K562 (cell line): ENCODE results near the gene NMNAT2. TPM values are rescaled to one million over a fixed set of nuclear protein-coding genes. Genes with fewer than 3 reads are reported as not detected.

Source experiments
- ATAC-seq: fragments of 200-7000 bp; cut with Tn5 transposase; 3 replicates; pipeline ENCODE4 v1.9.1; 2020; ENCODE audit warnings: moderate library complexity
- Bru-seq: library from RNA; stranded (reverse); fragments of 400-500 nt; gene quantifications from one replicate; lab custom pipeline; 2021; lab: Mats Ljungman, UMichigan
- BruChase-seq, 2 experiments: library from RNA; stranded (reverse); fragments of 400-500 nt; gene quantifications; one replicate each; lab custom pipeline; 2021; lab: Mats Ljungman, UMichigan
- BruUV-seq: library from RNA; stranded (reverse); fragments of 400-500 nt; replicated peaks from 2 replicates; lab custom pipeline; 2021; lab: Mats Ljungman, UMichigan
- CTCF ChIA-PET: fragments of 300-600 bp; formaldehyde crosslinking; extraction: SDS; loops from one replicate; lab custom pipeline; 2021; ENCODE audit warnings: low intra/inter-chr PET ratio; lab: Yijun Ruan, JAX
- POLR2A ChIA-PET: fragments of 300-600, 350-650 bp; sonication (Branson Sonifier 250); formaldehyde crosslinking; extraction: SDS; loops from one replicate; lab custom pipeline; 2021; ENCODE audit warnings: antibody characterized with exemption, inconsistent platforms; lab: Yijun Ruan, JAX
- DNase-seq, 4 experiments: peaks; one replicate each; pipeline versions ENCODE4 v3.0.0 to v3.0.0-alpha.2; 2011 to 2018; ENCODE audit warnings: low spot score in 3 of 4, mixed read lengths in 3 of 4; ENCODE audit errors: extremely low read depth in 1 of 4
- FAIRE-seq: peaks from 2 replicates; lab custom pipeline; 2011; peaks lifted over from hg19 to GRCh38; lab: Jason Lieb, UNC
- H2AFZ ChIP-seq: 2 replicates; pipeline ENCODE4 v1.6.0; 2011; ENCODE audit warnings: low read depth, low read length, control low read depth, inconsistent platforms
- H3K27ac ChIP-seq: fragments of 200-600 bp; 3 replicates; pipeline ENCODE4 v1.8.0; 2011; ENCODE audit warnings: low read depth, mild to moderate bottlenecking, control low read depth, inconsistent platforms, low read length, moderate library complexity, mixed read lengths; ENCODE audit errors: extremely low read depth
- H3K27me3 ChIP-seq, 2 experiments: fragments of 300-600 bp in 1 of 2; 2 replicates in 1 of 2; 3 replicates in 1 of 2; pipeline versions ENCODE4 v1.6.0 to v1.8.0; 2011; ENCODE audit warnings: inconsistent platforms in 2 of 2, low read length in 2 of 2, mild to moderate bottlenecking in 1 of 2, mixed read lengths in 1 of 2, moderate library complexity in 1 of 2; ENCODE audit not compliant: control insufficient read depth in 2 of 2, insufficient read depth in 2 of 2
- H3K36me3 ChIP-seq: fragments of 300-600 bp; 3 replicates; pipeline ENCODE4 v1.8.0; 2011; ENCODE audit warnings: mild to moderate bottlenecking, low read length, inconsistent platforms; ENCODE audit not compliant: control insufficient read depth, insufficient read depth
- H3K4me1 ChIP-seq, 2 experiments: fragments of 200-600 bp in 1 of 2; replicated peaks in 1 of 2; 2 replicates in 1 of 2; 3 replicates in 1 of 2; pipeline versions ENCODE4 v1.5.1 to v1.8.0; 2011; ENCODE audit warnings: inconsistent platforms in 2 of 2, low read length in 2 of 2, mild to moderate bottlenecking in 1 of 2, mixed read lengths in 1 of 2, moderate library complexity in 1 of 2; ENCODE audit not compliant: control insufficient read depth in 2 of 2, insufficient read depth in 2 of 2
- H3K4me2 ChIP-seq: 2 replicates; pipeline ENCODE4 v1.6.1; 2011; ENCODE audit warnings: low read length, control low read depth, inconsistent platforms, mixed read lengths; ENCODE audit not compliant: insufficient read depth
- H3K4me3 ChIP-seq: fragments of 200-600 bp; sonication (generic), shearing (Covaris generic); 2 replicates; pipeline ENCODE4 v1.5.1; 2016; ENCODE audit warnings: control low read depth, inconsistent platforms
- H3K79me2 ChIP-seq: fragments of 200-600 bp; 3 replicates; pipeline ENCODE4 v1.8.0; 2011; ENCODE audit warnings: low read length, inconsistent platforms; ENCODE audit not compliant: control insufficient read depth, insufficient read depth
- H3K9ac ChIP-seq, 2 experiments: 2 replicates each; pipeline versions ENCODE4 v1.6.0 to v1.6.1; 2011; ENCODE audit warnings: low read depth in 2 of 2, low read length in 2 of 2, control low read depth in 1 of 2, inconsistent platforms in 1 of 2, mild to moderate bottlenecking in 1 of 2, mixed read lengths in 1 of 2; ENCODE audit not compliant: insufficient read depth in 1 of 2
- H3K9me1 ChIP-seq: one replicate; pipeline ENCODE4 v1.6.0; 2011; ENCODE audit warnings: inconsistent platforms, mild to moderate bottlenecking, low read length, moderate library complexity; ENCODE audit not compliant: control insufficient read depth, insufficient read depth
- H3K9me3 ChIP-seq: replicated peaks from 2 replicates; pipeline ENCODE4 v1.5.1; 2011; ENCODE audit warnings: low read depth, low read length, inconsistent platforms; ENCODE audit not compliant: control insufficient read depth, insufficient read depth
- H4K20me1 ChIP-seq: replicated peaks from 2 replicates; pipeline ENCODE4 v1.6.1; 2011; ENCODE audit warnings: low read length, inconsistent platforms, mixed read lengths; ENCODE audit not compliant: control insufficient read depth, insufficient read depth
- ARHGAP35 ChIP-seq: fragments of 450-650 bp; IDR thresholded peaks from 2 replicates; pipeline ENCODE4 v1.6.1; 2018; ENCODE audit not compliant: partially characterized antibody
- GTF2F1 ChIP-seq: IDR thresholded peaks from 2 replicates; pipeline ENCODE4 v1.6.1; 2011; ENCODE audit warnings: low read depth, low read length, improper control_type of control experiment
- HNRNPK ChIP-seq: fragments of 200-400 bp; formaldehyde crosslinking; IDR thresholded peaks from one replicate; pipeline ENCODE4 v1.6.1; 2018; ENCODE audit warnings: mild to moderate bottlenecking, low read depth, low read length; ENCODE audit not compliant: poor library complexity, severe bottlenecking
- SP1 ChIP-seq: sonication (generic); formaldehyde crosslinking; IDR thresholded peaks from 2 replicates; pipeline ENCODE4 v1.8.1; 2022; ENCODE audit warnings: mild to moderate bottlenecking, missing genetic modification reagents
- ZFP1 ChIP-seq: fragments of 450-650 bp; formaldehyde crosslinking; IDR thresholded peaks from 2 replicates; pipeline ENCODE4 v1.4.0; 2020; ENCODE audit warnings: mild to moderate bottlenecking, mixed read lengths
- ZNF146 ChIP-seq: IDR thresholded peaks from one replicate; pipeline ENCODE4 v1.6.1; 2018; ENCODE audit warnings: missing compliant biosample characterization; ENCODE audit not compliant: unreplicated experiment
- ZNF644 ChIP-seq: fragments of 200-800 bp; sonication (Bioruptor generic); IDR thresholded peaks from 2 replicates; pipeline ENCODE4 v1.6.1; 2016; ENCODE audit warnings: low read depth, missing genetic modification characterization, missing compliant biosample characterization
- WGBS: fragments of 100-300 bp; shearing (Covaris generic); methylation state at CpG from one replicate; pipeline ENCODE4 v1.1.6; 2016; ENCODE audit warnings: low coverage, mixed read lengths; ENCODE audit not compliant: insufficient coverage; ENCODE audit errors: missing lambda C conversion rate; 5-methylcytosine and 5-hydroxymethylcytosine counted together
- in situ Hi-C: fragments of 300-500 bp; cut with MboI; formaldehyde crosslinking; loops from 4 replicates; pipeline ENCODE4 v1.15.0; 2018; ENCODE audit warnings: inconsistent platforms, mixed read lengths
- intact Hi-C: fragments of 100-400 bp; cut with micrococcal nuclease; formaldehyde crosslinking; loops from 2 replicates; pipeline ENCODE4 v1.14.2; 2022
- long read RNA-seq, 3 experiments: library from polyadenylated mRNA in 2 of 3; library from RNA in 1 of 3; unstranded in 2 of 3; stranded (forward) in 1 of 3; transcript quantifications; one replicate each; pipeline ENCODE4 v2.0.0, GENCODE V29; 2019 to 2022
- polyA minus RNA-seq, 3 experiments: library from RNA; depleted of rRNA, polyadenylated mRNA; stranded (reverse); fragments of >200 nt; gene quantifications; 2 replicates each; pipeline ENCODE4 v1.2.3, GENCODE V29; 2011
- polyA plus RNA-seq, 8 experiments: library from polyadenylated mRNA; depleted of rRNA in 4 of 8; stranded (reverse) in 5 of 8; unstranded in 3 of 8; fragments of >200 nt; fragmentation: Nextera tagmentation in 2 of 8; fragmentation: Illumina TruSeq in 1 of 8; extraction: Ambion mirVana in 2 of 8; extraction: Trizol in 1 of 8; gene quantifications; 2 replicates each; pipeline versions ENCODE4 v1.2.1 to v1.2.3, GENCODE V29; 2011 to 2014; ENCODE audit warnings: inconsistent platforms in 1 of 8, missing spikeins in 1 of 8
- total RNA-seq, 7 experiments: library from RNA; depleted of rRNA in 6 of 7; stranded (reverse); fragments of >200 nt in 6 of 7; fragmentation: Illumina TruSeq in 2 of 7; extraction: Trizol in 2 of 7; gene quantifications; 2 replicates each; pipeline versions ENCODE4 v1.2.1 to v1.2.3, GENCODE V29; 2011 to 2021; ENCODE audit warnings: low replicate concordance in 1 of 7
- TF ChIP-seq, protein P1 (sequence below), 2 experiments: IDR thresholded peaks; 2 replicates each; pipeline ENCODE4 v1.6.1; 2011; ENCODE audit warnings: borderline replicate concordance in 1 of 2, control low read depth in 1 of 2, low read depth in 1 of 2, low read length in 1 of 2, mild to moderate bottlenecking in 1 of 2, mixed read lengths in 1 of 2, moderate library complexity in 1 of 2; ENCODE audit not compliant: insufficient read depth in 1 of 2, insufficient read length in 1 of 2, poor library complexity in 1 of 2, severe bottlenecking in 1 of 2; ENCODE audit errors: extremely low read depth in 1 of 2

NMNAT2 gene
- not detected in 2 replicates for total RNA-seq (2011; cell fraction: chromatin; rRNA removed; ENCODE audit: low replicate concordance)
- not detected in 2 replicates for total RNA-seq (2011; cell fraction: nucleolus; rRNA removed)
- not detected in 2 replicates for total RNA-seq (2011; cell fraction: nucleoplasm; rRNA removed)
- total RNA-seq (2014; rRNA removed) (not detected in 2 replicates), total RNA-seq (2014; rRNA removed; fragmentation: Illumina TruSeq; extraction: Trizol) (not detected in 2 replicates), total RNA-seq (2015; rRNA removed; fragmentation: Illumina TruSeq; extraction: Trizol) (not detected in 2 replicates), total RNA-seq (2021) (not detected in 2 replicates), polyA plus RNA-seq (2011; rRNA removed) (not detected in 2 replicates), polyA plus RNA-seq (2014; fragmentation: Illumina TruSeq; extraction: Trizol) (not detected in 2 replicates), polyA plus RNA-seq (2014; fragmentation: Nextera tagmentation; extraction: Ambion mirVana) (not detected), polyA plus RNA-seq (2014; rRNA removed) (not detected in 2 replicates), polyA minus RNA-seq (2011; rRNA and poly(A)+ RNA removed) (not detected in 2 replicates), Bru-seq, nascent RNA (percentile 7 among the genes with signal in this experiment), BruChase-seq, experiment 1, labeled RNA remaining after a 2-hour chase (percentile 5 among the genes with signal in this experiment), BruChase-seq, experiment 2, labeled RNA remaining after a 6-hour chase (percentile 6 among the genes with signal in this experiment)
- not detected in 2 replicates for polyA plus RNA-seq (2011; cell fraction: cytosol; rRNA removed)
- not detected in 2 replicates for polyA plus RNA-seq (2011; cell fraction: nucleus; rRNA removed)
- polyA plus RNA-seq (2012): not detected in 2 replicates
- polyA minus RNA-seq (2011; cell fraction: cytosol; rRNA and poly(A)+ RNA removed): not detected in 2 replicates
- polyA minus RNA-seq (2011; cell fraction: nucleus; rRNA and poly(A)+ RNA removed): not detected in 2 replicates
- long read RNA-seq, experiment 1: 0 reads
- long read RNA-seq, experiment 2: 0 reads
- long read RNA-seq, experiment 3: 0 reads

DNA sequence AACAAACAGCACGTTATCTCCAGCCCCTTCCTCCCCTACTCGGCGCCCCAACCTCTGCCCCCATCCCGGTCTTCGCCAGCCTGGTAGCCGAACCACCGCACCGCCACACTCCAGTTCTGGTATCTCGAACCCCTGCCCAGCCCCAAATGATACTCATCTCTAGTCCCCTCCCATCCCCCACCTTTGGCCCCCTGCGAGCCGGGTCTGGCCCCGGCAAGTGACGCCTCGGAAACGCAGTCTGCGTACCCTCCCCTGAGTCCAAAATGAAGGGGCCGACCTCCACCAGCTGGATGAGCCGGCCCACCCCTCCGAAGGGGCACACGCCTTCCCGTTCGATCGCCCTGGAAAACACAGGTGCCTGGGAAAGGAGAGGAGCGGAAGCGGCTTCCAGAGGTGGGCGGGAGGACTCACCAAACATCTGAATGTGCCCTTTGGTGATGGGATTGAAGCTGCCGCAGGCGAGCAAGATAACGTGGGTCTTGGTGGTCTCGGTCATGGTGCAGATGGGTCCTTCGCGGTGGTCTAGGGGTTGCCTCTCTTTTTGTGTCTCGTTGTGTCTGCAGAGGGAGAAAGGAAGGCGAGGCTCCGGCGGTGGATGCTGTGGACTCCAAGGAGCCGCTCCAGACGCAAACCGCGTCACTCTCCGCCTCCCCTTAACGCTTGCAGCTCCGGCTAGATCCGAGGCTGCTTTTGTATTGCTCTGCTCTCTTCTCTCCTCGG is at the start of gene NMNAT2:
Gene NMNAT2, minus strand, starts transcription at position 609 of the 720 bp plus-strand sequence. Its CDS starts 113 bp downstream, at position 496.
- H3K9me3 ChIP-seq: no peaks in the 10 kb centered on the region
- no peaks in the 10 kb centered on the region for H3K9me1 ChIP-seq
- H3K4me3 ChIP-seq: no peak within 1 kb of the TSS
- no peaks in the 10 kb centered on the region for H3K79me2 ChIP-seq
- no peak within 1 kb of the TSS for H3K27ac ChIP-seq
- peak in 1 of 4 experiments; percentile 3 for DNase-seq
- H3K27me3 ChIP-seq: peaks cover 28 to 32% of the 10 kb centered on the region in 2 experiments
- no peaks in the 10 kb centered on the region; the same call in 2 of the 3 replicates for H3K36me3 ChIP-seq
- no peak within 1 kb of the TSS for H2AFZ ChIP-seq
- H3K4me1 ChIP-seq: peaks cover 0 to 13% of the 10 kb centered on the region in 2 experiments; a peak in 1 of 5 replicates
- WGBS: 20% methylated on average over 36 of the region's 45 CpGs
- TF ChIP-seq SP1: no peak
- no peak for TF ChIP-seq ZNF146 (CRISPR knock-in tag)
- TF ChIP-seq, protein P1, sequence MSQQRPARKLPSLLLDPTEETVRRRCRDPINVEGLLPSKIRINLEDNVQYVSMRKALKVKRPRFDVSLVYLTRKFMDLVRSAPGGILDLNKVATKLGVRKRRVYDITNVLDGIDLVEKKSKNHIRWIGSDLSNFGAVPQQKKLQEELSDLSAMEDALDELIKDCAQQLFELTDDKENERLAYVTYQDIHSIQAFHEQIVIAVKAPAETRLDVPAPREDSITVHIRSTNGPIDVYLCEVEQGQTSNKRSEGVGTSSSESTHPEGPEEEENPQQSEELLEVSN (IDR thresholded peaks at IDR 0.05; ENCODE audit: borderline replicate concordance in 1 of 2, extremely low read depth in 1 of 2, insufficient read depth in 1 of 2, insufficient read length in 1 of 2, low read depth in 1 of 2, low read length in 1 of 2, poor library complexity in 1 of 2, severe bottlenecking in 1 of 2): no peak
- no peak for TF ChIP-seq HNRNPK
- TF ChIP-seq ARHGAP35: no peak
- no peak for TF ChIP-seq ZFP1
- TF ChIP-seq GTF2F1: no peak
- no peak for TF ChIP-seq ZNF644 (tag)
- H3K4me2 ChIP-seq: no peak within 1 kb of the TSS
- in situ Hi-C loops (no loop called here), intact Hi-C loops (no loop called here)
- no TSS peak for BruUV-seq
- no peak for ATAC-seq
- ChIA-PET CTCF (no interaction called here), POLR2A (interaction anchor here (0.7 to 0.8 kb wide), 2 partner anchors 20 to 990 kb away, joined by 3 read pairs; no protein-coding TSS in a partner anchor)
- no peak within 1 kb of the TSS; a peak in 1 of 4 replicates for H3K9ac ChIP-seq
- no peaks in the 10 kb centered on the region for H4K20me1 ChIP-seq
- FAIRE-seq: no peak
